HEK293 (cell line): Measurements from ENCODE around the gene GUCA2B.

Experiments
- BCL11B ChIP-seq: fragments of 450-650 bp; formaldehyde crosslinking; IDR thresholded peaks from 2 replicates; pipeline ENCODE4 v1.5.1; 2016; ENCODE audit warnings: low read depth, missing biosample characterization, missing genetic modification characterization
- BCL6B ChIP-seq: fragments of 450-650 bp; formaldehyde crosslinking; IDR thresholded peaks from 2 replicates; pipeline ENCODE4 v1.5.1; 2017; ENCODE audit warnings: missing biosample characterization, missing genetic modification characterization
- GFI1B ChIP-seq: fragments of 450-650 bp; formaldehyde crosslinking; IDR thresholded peaks from 2 replicates; pipeline ENCODE4 v1.5.1; 2016; ENCODE audit warnings: missing biosample characterization, missing genetic modification characterization
- HOXA7 ChIP-seq: sonication (generic); formaldehyde crosslinking; IDR thresholded peaks from 2 replicates; pipeline ENCODE4 v1.8.1; 2022; ENCODE audit warnings: missing genetic modification reagents, borderline replicate concordance
- KLF10 ChIP-seq: fragments of 450-650 bp; IDR thresholded peaks from 2 replicates; pipeline ENCODE4 v1.5.1; 2018; ENCODE audit warnings: missing biosample characterization, mild to moderate bottlenecking, missing genetic modification characterization
- PRDM2 ChIP-seq: fragments of 450-650 bp; formaldehyde crosslinking; IDR thresholded peaks from 2 replicates; pipeline ENCODE4 v1.5.1; 2016; ENCODE audit warnings: missing biosample characterization, missing genetic modification characterization, borderline replicate concordance
- SCRT2 ChIP-seq: fragments of 450-650 bp; formaldehyde crosslinking; IDR thresholded peaks from 2 replicates; pipeline ENCODE4 v1.5.1; 2016; ENCODE audit warnings: missing biosample characterization, missing genetic modification characterization
- YY1 ChIP-seq: fragments of 450-650 bp; formaldehyde crosslinking; IDR thresholded peaks from 2 replicates; pipeline ENCODE4 v1.5.1; 2018; ENCODE audit warnings: missing biosample characterization, missing genetic modification characterization
- ZBTB11 ChIP-seq: fragments of 450-650 bp; formaldehyde crosslinking; conservative IDR thresholded peaks from 2 replicates; pipeline ENCODE4 v1.5.1; 2016; ENCODE audit warnings: low read depth, missing biosample characterization, missing genetic modification characterization
- ZBTB17 ChIP-seq: fragments of 450-650 bp; formaldehyde crosslinking; IDR thresholded peaks from 2 replicates; pipeline ENCODE4 v1.5.1; 2016; ENCODE audit warnings: missing biosample characterization, missing genetic modification characterization
- ZBTB48 ChIP-seq: fragments of 450-650 bp; formaldehyde crosslinking; IDR thresholded peaks from 2 replicates; pipeline ENCODE4 v1.5.1; 2016; ENCODE audit warnings: missing biosample characterization, missing genetic modification characterization
- ZNF133 ChIP-seq: fragments of 450-650 bp; formaldehyde crosslinking; IDR thresholded peaks from 2 replicates; pipeline ENCODE4 v1.5.1; 2016; ENCODE audit warnings: missing biosample characterization, missing genetic modification characterization
- ZNF155 ChIP-seq: fragments of 450-650 bp; formaldehyde crosslinking; IDR thresholded peaks from 2 replicates; pipeline ENCODE4 v1.5.1; 2016; ENCODE audit warnings: missing biosample characterization, missing genetic modification characterization
- ZNF18 ChIP-seq: fragments of 450-650 bp; formaldehyde crosslinking; IDR thresholded peaks from 2 replicates; pipeline ENCODE4 v1.5.1; 2016; ENCODE audit warnings: missing biosample characterization, missing genetic modification characterization
- ZNF223 ChIP-seq: fragments of 450-650 bp; formaldehyde crosslinking; IDR thresholded peaks from 2 replicates; pipeline ENCODE4 v1.5.1; 2016; ENCODE audit warnings: missing biosample characterization, missing genetic modification characterization
- ZNF324 ChIP-seq: fragments of 450-650 bp; formaldehyde crosslinking; IDR thresholded peaks from 2 replicates; pipeline ENCODE4 v1.5.1; 2016; ENCODE audit warnings: missing biosample characterization, missing genetic modification characterization
- ZNF404 ChIP-seq: fragments of 450-650 bp; formaldehyde crosslinking; IDR thresholded peaks from 2 replicates; pipeline ENCODE4 v1.5.1; 2017; ENCODE audit warnings: missing biosample characterization, missing genetic modification characterization
- ZNF416 ChIP-seq: fragments of 450-650 bp; formaldehyde crosslinking; IDR thresholded peaks from 2 replicates; pipeline ENCODE4 v1.5.1; 2016; ENCODE audit warnings: missing biosample characterization, missing genetic modification characterization
- ZNF488 ChIP-seq: fragments of 450-650 bp; formaldehyde crosslinking; IDR thresholded peaks from 2 replicates; pipeline ENCODE4 v1.5.1; 2016; ENCODE audit warnings: missing biosample characterization, missing genetic modification characterization
- ZNF501 ChIP-seq: fragments of 450-650 bp; formaldehyde crosslinking; IDR thresholded peaks from 2 replicates; pipeline ENCODE4 v1.5.1; 2016; ENCODE audit warnings: missing biosample characterization, missing genetic modification characterization
- ZNF623 ChIP-seq: fragments of 450-650 bp; formaldehyde crosslinking; IDR thresholded peaks from 2 replicates; pipeline ENCODE4 v1.5.1; 2016; ENCODE audit warnings: missing biosample characterization, missing genetic modification characterization
- ZNF664 ChIP-seq: fragments of 450-650 bp; formaldehyde crosslinking; IDR thresholded peaks from 2 replicates; pipeline ENCODE4 v1.5.1; 2016; ENCODE audit warnings: missing biosample characterization, missing genetic modification characterization
- ZNF704 ChIP-seq: fragments of 450-650 bp; formaldehyde crosslinking; IDR thresholded peaks from 2 replicates; pipeline ENCODE4 v1.5.1; 2016; ENCODE audit warnings: missing biosample characterization, missing genetic modification characterization
- ZNF747 ChIP-seq: fragments of 450-650 bp; formaldehyde crosslinking; IDR thresholded peaks from 2 replicates; pipeline ENCODE4 v1.5.1; 2016; ENCODE audit warnings: missing biosample characterization, missing genetic modification characterization
- ZNF785 ChIP-seq: fragments of 450-650 bp; formaldehyde crosslinking; IDR thresholded peaks from 2 replicates; pipeline ENCODE4 v1.5.1; 2016; ENCODE audit warnings: missing biosample characterization, missing genetic modification characterization

Gene GUCA2B

GRCh38 chr1:42179900-42180329 is 26.7 kb downstream of the GUCA2B start (continued):
- no peak for TF ChIP-seq ZNF704 (tag by site-specific recombination)
- TF ChIP-seq ZNF664 (tag by site-specific recombination) = peak; percentile 85; the same call in 1 of the 2 replicates
- peak; percentile 81 for TF ChIP-seq ZNF18 (tag by site-specific recombination)
- TF ChIP-seq ZBTB11 (tag by site-specific recombination) = peak; percentile 83
- peak; percentile 59; the same call in 1 of the 2 replicates for TF ChIP-seq ZNF324 (tag by site-specific recombination)
- no peak for TF ChIP-seq ZNF747
- TF ChIP-seq ZNF404 (tag by site-specific recombination) = no peak
- no peak for TF ChIP-seq YY1 (tag by site-specific recombination)
- TF ChIP-seq ZNF785 (tag by site-specific recombination) = no peak
- no peak for TF ChIP-seq BCL6B (tag by site-specific recombination)
- peak; percentile 27; the same call in 1 of the 2 replicates for TF ChIP-seq KLF10 (tag by site-specific recombination)
- TF ChIP-seq ZNF501 = peak; percentile 83; the same call in 1 of the 2 replicates
- no peak for TF ChIP-seq ZNF416
- TF ChIP-seq ZNF223 = no peak
- TF ChIP-seq PRDM2 = no peak
- TF ChIP-seq BCL11B (tag by site-specific recombination) = 0 out of 2 replicates have a peak, but pooled peaks have one; percentile 28
- no peak; the same call in 1 of the 2 replicates for TF ChIP-seq ZNF155 (tag by site-specific recombination)
- no peak for TF ChIP-seq ZNF133 (tag by site-specific recombination)
- 0 out of 2 replicates have a peak, but pooled peaks have one; percentile 24 for TF ChIP-seq ZBTB48 (tag by site-specific recombination)
- no peak for TF ChIP-seq ZNF488 (tag by site-specific recombination)
- no peak for TF ChIP-seq GFI1B
- TF ChIP-seq SCRT2 (tag by site-specific recombination) = no peak
- no peak for TF ChIP-seq HOXA7 (CRISPR knock-in tag)
- peak; percentile 97 for TF ChIP-seq ZBTB17 (tag by site-specific recombination)
- TF ChIP-seq ZNF623 = no peak
